SK-N-SH treated with all-trans-retinoic acid at 6 μM for 48 hours (cell line): ENCODE results near the gene GARIN5A.

Experiments used
- ATAC-seq: fragments of 200-7000 bp; cut with Tn5 transposase; 3 replicates; pipeline ENCODE4 v1.9.1; 2020; ENCODE audit warnings: mild to moderate bottlenecking, moderate library complexity
- ARNTL ChIP-seq: fragments of 450-650 bp; formaldehyde crosslinking; IDR thresholded peaks from 2 replicates; pipeline ENCODE4 v1.5.0; 2020; ENCODE audit warnings: low read depth, mild to moderate bottlenecking, moderate library complexity, borderline replicate concordance
- BACH2 ChIP-seq: fragments of 250-450 bp; sonication (Bioruptor Pico); IDR thresholded peaks from 2 replicates; pipeline ENCODE4 v1.9.0; 2021; ENCODE audit warnings: mild to moderate bottlenecking, borderline replicate concordance
- CREB5 ChIP-seq: fragments of 250-450 bp; sonication (Bioruptor Pico); IDR thresholded peaks from 2 replicates; pipeline ENCODE4 v1.5.1; 2020; ENCODE audit warnings: low read depth, mild to moderate bottlenecking, moderate library complexity
- CSDC2 ChIP-seq: fragments of 250-450 bp; sonication (Bioruptor Pico); IDR thresholded peaks from 2 replicates; pipeline ENCODE4 v1.5.0; 2020; ENCODE audit warnings: mild to moderate bottlenecking, moderate library complexity
- CSRNP3 ChIP-seq: fragments of 250-450 bp; sonication (Bioruptor Pico); IDR thresholded peaks from 2 replicates; pipeline ENCODE4 v1.5.1; 2021; ENCODE audit warnings: mild to moderate bottlenecking, moderate library complexity
- ESRRG ChIP-seq: fragments of 250-450 bp; sonication (Bioruptor Pico); IDR thresholded peaks from 2 replicates; pipeline ENCODE4 v1.6.1; 2021; ENCODE audit warnings: mild to moderate bottlenecking
- GLIS3 ChIP-seq: fragments of 250-450 bp; sonication (Bioruptor Pico); IDR thresholded peaks from 2 replicates; pipeline ENCODE4 v1.5.0; 2020; ENCODE audit warnings: mild to moderate bottlenecking, moderate library complexity
- ISL1 ChIP-seq: fragments of 250-450 bp; sonication (Bioruptor Pico); IDR thresholded peaks from 2 replicates; pipeline ENCODE4 v2.1.2; 2022; ENCODE audit warnings: mild to moderate bottlenecking, moderate library complexity
- OSR1 ChIP-seq: fragments of 250-450 bp; sonication (Bioruptor Pico); IDR thresholded peaks from 2 replicates; pipeline ENCODE4 v1.8.0; 2022; ENCODE audit warnings: moderate library complexity, mild to moderate bottlenecking, inconsistent platforms
- PATZ1 ChIP-seq: fragments of 250-450 bp; sonication (Bioruptor Pico); IDR thresholded peaks from 2 replicates; pipeline ENCODE4 v1.8.0; 2020; ENCODE audit warnings: mild to moderate bottlenecking, moderate library complexity, borderline replicate concordance
- POU6F1 ChIP-seq: fragments of 250-450 bp; sonication (Bioruptor Pico); IDR thresholded peaks from 2 replicates; pipeline ENCODE4 v1.8.0; 2021; ENCODE audit warnings: low read depth, mild to moderate bottlenecking, moderate library complexity, borderline replicate concordance
- PPARA ChIP-seq: fragments of 250-450 bp; sonication (Bioruptor Pico); IDR thresholded peaks from 2 replicates; pipeline ENCODE4 v1.5.0; 2020; ENCODE audit warnings: mild to moderate bottlenecking, borderline replicate concordance
- RARB ChIP-seq: fragments of 250-450 bp; sonication (Bioruptor Pico); IDR thresholded peaks from 2 replicates; pipeline ENCODE4 v1.8.0; 2021; ENCODE audit warnings: mild to moderate bottlenecking, moderate library complexity
- SNAI2 ChIP-seq: fragments of 250-450 bp; sonication (Bioruptor Pico); IDR thresholded peaks from 2 replicates; pipeline ENCODE4 v1.5.0; 2020; ENCODE audit warnings: mild to moderate bottlenecking, moderate library complexity
- TCF4 ChIP-seq: fragments of 250-450 bp; sonication (Bioruptor Pico); IDR thresholded peaks from 2 replicates; pipeline ENCODE4 v1.8.0; 2021; ENCODE audit warnings: mild to moderate bottlenecking, moderate library complexity, borderline replicate concordance
- TOX ChIP-seq: fragments of 250-450 bp; sonication (Bioruptor Pico); IDR thresholded peaks from 2 replicates; pipeline ENCODE4 v1.8.0; 2021; ENCODE audit warnings: mild to moderate bottlenecking, moderate library complexity, borderline replicate concordance
- TSHZ2 ChIP-seq: fragments of 250-450 bp; sonication (Bioruptor Pico); IDR thresholded peaks from 2 replicates; pipeline ENCODE4 v1.5.0; 2020; ENCODE audit warnings: mild to moderate bottlenecking, moderate library complexity
- ZC3H10 ChIP-seq: fragments of 250-450 bp; sonication (Bioruptor Pico); IDR thresholded peaks from 2 replicates; pipeline ENCODE4 v1.5.1; 2021; ENCODE audit warnings: mild to moderate bottlenecking, moderate library complexity
- ZFP3 ChIP-seq: fragments of 250-450 bp; sonication (Bioruptor Pico); IDR thresholded peaks from 2 replicates; pipeline ENCODE4 v1.5.0; 2020; ENCODE audit warnings: mild to moderate bottlenecking, moderate library complexity
- ZFP30 ChIP-seq: fragments of 450-650 bp; formaldehyde crosslinking; IDR thresholded peaks from 2 replicates; pipeline ENCODE4 v1.5.0; 2022; ENCODE audit warnings: mild to moderate bottlenecking, moderate library complexity
- ZNF565 ChIP-seq: fragments of 450-650 bp; formaldehyde crosslinking; conservative IDR thresholded peaks from 2 replicates; pipeline ENCODE4 v1.5.0; 2020; ENCODE audit warnings: low read depth, mild to moderate bottlenecking, moderate library complexity
- ZNF70 ChIP-seq: fragments of 450-650 bp; formaldehyde crosslinking; IDR thresholded peaks from 2 replicates; pipeline ENCODE4 v1.5.0; 2020; ENCODE audit warnings: mild to moderate bottlenecking, moderate library complexity
- ZNF8 ChIP-seq: fragments of 450-650 bp; formaldehyde crosslinking; IDR thresholded peaks from 2 replicates; pipeline ENCODE4 v1.5.0; 2020; ENCODE audit warnings: mild to moderate bottlenecking, moderate library complexity

GARIN5A gene

GRCh38 chr19:50479761-50480251, 3.2 kb upstream of the GARIN5A start (continued):
- TF ChIP-seq CSRNP3 (no peak), BACH2 (no peak), ESRRG (no peak)
- TF ChIP-seq, all 23 proteins: peak for 0

GRCh38 chr19:50478901-50479715, 2.5 kb upstream of the GARIN5A start:
- ATAC-seq = no peak
- TF ChIP-seq ZNF8 (CRISPR knock-in tag) (no peak), BACH2 (no peak), ZNF565 (CRISPR knock-in tag) (no peak), ISL1 (CRISPR knock-in tag) (no peak)

- no peak for ATAC-seq
- TF ChIP-seq ZFP30 (CRISPR knock-in tag) = no peak
- TF ChIP-seq PPARA (CRISPR knock-in tag) = no peak
- TF ChIP-seq ARNTL (CRISPR knock-in tag) = no peak
- TF ChIP-seq CSRNP3 = no peak
- TF ChIP-seq RARB (CRISPR knock-in tag) = no peak
- TF ChIP-seq OSR1 (CRISPR knock-in tag) = no peak
- TF ChIP-seq ZNF70 (CRISPR knock-in tag) = no peak
- no peak for TF ChIP-seq ZC3H10 (CRISPR knock-in tag)
- TF ChIP-seq TSHZ2 (CRISPR knock-in tag) = no peak
- TF ChIP-seq ESRRG = no peak
- no peak for TF ChIP-seq CSDC2 (CRISPR knock-in tag)
- no peak for TF ChIP-seq BACH2
- no peak for TF ChIP-seq ISL1 (CRISPR knock-in tag)
- no peak for TF ChIP-seq ZFP3
- no peak for TF ChIP-seq GLIS3 (CRISPR knock-in tag)
- TF ChIP-seq SNAI2 (CRISPR knock-in tag) = no peak
- no peak for TF ChIP-seq CREB5 (CRISPR knock-in tag)
- no peak for TF ChIP-seq TCF4 (CRISPR knock-in tag)
- TF ChIP-seq ZNF8 (CRISPR knock-in tag) = no peak
- no peak for TF ChIP-seq ZNF565 (CRISPR knock-in tag)
These were observed 1.3 kb upstream of the GARIN5A start for GRCh38 chr19:50477751-50478515.

- ATAC-seq = no peak
- TF ChIP-seq ZFP30 (CRISPR knock-in tag) (no peak), BACH2 (no peak), ZNF8 (CRISPR knock-in tag) (no peak), ZNF565 (CRISPR knock-in tag) (no peak), TOX (no peak), TCF4 (CRISPR knock-in tag) (no peak), POU6F1 (CRISPR knock-in tag) (no peak), OSR1 (CRISPR knock-in tag) (no peak), ZFP3 (no peak), ESRRG (no peak), PATZ1 (CRISPR knock-in tag) (no peak)
These were observed 225 bp upstream of the GARIN5A start for GRCh38 chr19:50476907-50477238.
